GM12891 (cell line): ENCODE data around the gene ZNF605.
"Not testable (repeated sequence)": the region's sequence is repeated elsewhere in the genome, so short reads cannot be mapped to it uniquely, and the experiment has no call there.

Experiments
- DNase-seq: peaks from one replicate; pipeline ENCODE4 v3.0.0; 2011; ENCODE audit warnings: low spot score; ENCODE audit not compliant: insufficient read length
- FAIRE-seq: peaks from 2 replicates; lab custom pipeline; 2011; peaks lifted over from hg19 to GRCh38; lab: Jason Lieb, UNC
- PAX5 ChIP-seq: IDR thresholded peaks from 2 replicates; pipeline ENCODE4 v1.6.1; 2011; ENCODE audit warnings: low read length, moderate library complexity, mild to moderate bottlenecking; ENCODE audit not compliant: insufficient read depth, severe bottlenecking
- POLR2A ChIP-seq: IDR thresholded peaks from 2 replicates; pipeline ENCODE4 v1.6.1; 2011; ENCODE audit warnings: low read depth, low read length, control low read depth
- POLR2AphosphoS5 ChIP-seq: IDR thresholded peaks from 2 replicates; pipeline ENCODE4 v1.6.1; 2011; ENCODE audit warnings: low read depth, low read length, control low read depth
- POU2F2 ChIP-seq: IDR thresholded peaks from 2 replicates; pipeline ENCODE4 v1.6.1; 2011; ENCODE audit warnings: low read depth, mild to moderate bottlenecking, control low read depth, low read length, moderate library complexity
- SPI1 ChIP-seq: IDR thresholded peaks from 2 replicates; pipeline ENCODE4 v1.6.1; 2011; ENCODE audit warnings: low read depth, low read length, control low read depth
- TAF1 ChIP-seq: IDR thresholded peaks from 2 replicates; pipeline ENCODE4 v1.6.1; 2011; ENCODE audit warnings: low read depth, low read length, control low read depth

ZNF605 gene

GRCh38 chr12:132926415-132926833 lies 29.7 kb downstream of the ZNF605 start:
- TF ChIP-seq TAF1: no peak
- TF ChIP-seq POLR2A: no peak
- TF ChIP-seq POLR2AphosphoS5: no peak
- TF ChIP-seq PAX5: no peak
- TF ChIP-seq POU2F2: no peak
- no peak for TF ChIP-seq SPI1
- FAIRE-seq (no peak), DNase-seq (no peak)

DNA sequence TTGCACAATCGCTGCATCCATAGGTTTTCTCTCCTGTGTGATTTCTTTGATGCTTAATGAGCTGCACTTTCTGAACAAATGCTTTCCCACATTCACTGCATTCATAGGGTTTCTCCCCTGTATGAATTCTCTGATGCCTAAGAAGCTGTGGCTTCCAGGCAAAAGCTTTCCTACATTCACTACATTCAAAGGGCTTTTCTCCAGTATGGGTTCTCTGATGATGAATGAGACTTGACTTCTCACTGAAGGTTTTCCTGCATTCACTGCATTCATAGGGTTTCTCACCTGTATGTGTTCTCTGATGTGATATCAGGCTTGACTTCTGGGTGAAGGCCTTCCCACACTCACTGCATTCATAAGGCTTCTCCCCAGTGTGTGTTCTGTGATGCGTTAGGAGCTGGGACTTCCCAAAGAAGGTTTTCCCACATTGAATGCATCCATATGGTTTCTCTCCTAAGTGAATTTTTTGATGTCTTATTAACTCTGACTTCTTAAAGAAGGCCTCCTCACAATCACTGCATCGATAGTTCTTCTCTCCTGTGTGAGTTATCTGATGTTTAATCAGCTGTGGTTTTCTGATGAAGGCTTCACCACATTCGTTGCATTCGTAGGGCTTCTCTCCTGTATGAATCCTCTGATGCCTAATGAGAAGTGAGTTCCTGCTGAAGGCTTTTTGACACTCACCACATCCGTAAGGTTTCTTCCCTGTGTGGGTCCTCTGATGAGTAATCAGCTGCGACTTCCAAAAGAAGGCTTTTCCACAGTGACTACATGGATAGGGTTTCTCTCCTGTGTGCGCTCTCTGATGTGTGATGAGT lies 30.3 kb downstream of the ZNF605 start:
- FAIRE-seq: no peak
- TF ChIP-seq POLR2A (no peak), PAX5 (no peak), TAF1 (no peak), SPI1 (no peak), POU2F2 (no peak), POLR2AphosphoS5 (no peak)
- no peak for DNase-seq

- TF ChIP-seq TAF1 (no peak), POU2F2 (no peak)
- FAIRE-seq (no peak), DNase-seq (no peak)
Observed at GRCh38 chr12:132924356-132924755, 31.8 kb downstream of the ZNF605 start.

GRCh38 chr12:132923356-132923909 lies 32.7 kb downstream of the ZNF605 start:
- TF ChIP-seq TAF1 (no peak), POLR2A (no peak), POU2F2 (no peak), PAX5 (no peak), POLR2AphosphoS5 (no peak), SPI1 (no peak)
- no peak for FAIRE-seq
- no peak for DNase-seq

GRCh38 chr12:132922676-132923075 lies 33.4 kb downstream of the ZNF605 start:
- no peak for TF ChIP-seq SPI1

GRCh38 chr12:132921685-132922084 lies 34.4 kb downstream of the ZNF605 start:
- no peak for FAIRE-seq
- TF ChIP-seq SPI1: no peak
- no peak for TF ChIP-seq POU2F2
- TF ChIP-seq PAX5: no peak
- TF ChIP-seq POLR2AphosphoS5: no peak
- no peak for TF ChIP-seq POLR2A
- no peak for TF ChIP-seq TAF1
- DNase-seq: no peak

More at GRCh38 chr12:132922676-132923075, 33.4 kb downstream of the ZNF605 start:
- FAIRE-seq: no peak
- no peak for DNase-seq

GRCh38 chr12:132918680-132919079 lies 37.4 kb downstream of the ZNF605 start:
- FAIRE-seq: no peak
- no peak for TF ChIP-seq POLR2AphosphoS5
- no peak for TF ChIP-seq SPI1
- no peak for TF ChIP-seq POU2F2
- TF ChIP-seq TAF1: no peak
- no peak for TF ChIP-seq POLR2A
- TF ChIP-seq PAX5: no peak

DNA sequence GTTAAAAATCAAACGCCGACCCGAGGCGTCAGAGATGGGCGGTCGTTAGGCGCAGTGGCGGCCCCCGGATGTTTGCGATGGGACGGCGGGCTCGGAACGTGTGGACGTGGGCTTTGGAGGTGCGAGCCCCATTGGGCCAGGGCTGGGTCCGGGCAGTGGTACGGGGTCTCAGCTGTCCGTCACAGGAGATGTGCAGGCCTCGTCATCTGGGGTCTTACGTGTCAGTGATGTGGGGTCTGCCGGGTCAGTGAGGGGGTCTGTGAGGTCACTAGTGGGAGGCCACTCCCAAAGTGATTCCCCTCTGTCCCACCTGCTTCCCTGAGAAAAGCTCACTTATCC lies 47.1 kb downstream of the ZNF605 start:
- DNase-seq (no peak), FAIRE-seq (peak; percentile 13)
- no peak for TF ChIP-seq POLR2AphosphoS5
- no peak for TF ChIP-seq POU2F2
- no peak for TF ChIP-seq SPI1
- TF ChIP-seq POLR2A: no peak
- no peak for TF ChIP-seq TAF1
- TF ChIP-seq PAX5: no peak

More at GRCh38 chr12:132918680-132919079, 37.4 kb downstream of the ZNF605 start:
- no peak for DNase-seq

DNA sequence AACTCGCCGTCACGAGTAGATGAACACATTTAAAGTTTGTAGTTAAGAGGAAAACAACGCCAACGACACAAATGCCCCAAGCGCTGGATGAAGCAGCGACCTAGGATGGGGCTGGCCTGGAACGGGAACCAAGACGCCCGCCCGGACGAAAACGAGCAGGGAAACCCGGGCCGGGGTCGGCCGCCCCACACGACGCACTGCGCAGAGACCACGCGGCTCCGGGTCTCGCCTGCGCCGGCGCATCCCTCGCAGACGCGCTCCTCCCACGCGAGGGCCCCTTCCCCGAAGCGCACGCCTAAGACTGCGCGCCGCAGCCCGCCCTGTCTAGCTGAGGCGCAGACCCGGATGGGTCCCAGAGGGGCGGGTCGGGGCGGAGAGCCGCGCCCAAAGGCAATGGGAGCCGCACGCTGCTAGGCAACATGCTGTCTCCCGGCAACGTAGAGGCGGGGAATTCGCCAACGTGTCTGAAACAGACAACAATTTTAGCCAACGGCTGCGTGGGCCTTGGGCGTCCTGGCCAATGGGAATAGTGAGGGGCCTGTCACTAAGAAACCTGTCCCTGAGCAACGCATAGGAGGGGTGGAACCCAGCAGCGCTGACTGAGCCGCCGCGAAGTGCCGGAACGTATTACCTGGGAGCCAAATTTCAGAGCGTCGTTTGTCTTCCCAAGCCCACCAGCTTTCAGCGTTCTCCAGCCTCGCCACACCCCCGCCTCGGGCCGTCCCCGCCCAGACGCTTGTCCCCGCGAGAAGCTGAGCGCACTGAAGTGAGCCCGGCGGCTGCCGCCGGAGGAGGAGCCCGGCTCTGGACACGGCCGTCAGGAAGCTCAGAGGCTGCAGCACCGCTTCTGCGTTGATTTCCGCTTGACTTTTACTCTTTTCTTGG lies 47.7 kb downstream of the ZNF605 start:
- FAIRE-seq (peak; percentile 99), DNase-seq (peak; percentile 83)
- TF ChIP-seq TAF1 (no peak), POLR2AphosphoS5 (0 out of 2 replicates have a peak, but pooled peaks have one; percentile 27)

DNA sequence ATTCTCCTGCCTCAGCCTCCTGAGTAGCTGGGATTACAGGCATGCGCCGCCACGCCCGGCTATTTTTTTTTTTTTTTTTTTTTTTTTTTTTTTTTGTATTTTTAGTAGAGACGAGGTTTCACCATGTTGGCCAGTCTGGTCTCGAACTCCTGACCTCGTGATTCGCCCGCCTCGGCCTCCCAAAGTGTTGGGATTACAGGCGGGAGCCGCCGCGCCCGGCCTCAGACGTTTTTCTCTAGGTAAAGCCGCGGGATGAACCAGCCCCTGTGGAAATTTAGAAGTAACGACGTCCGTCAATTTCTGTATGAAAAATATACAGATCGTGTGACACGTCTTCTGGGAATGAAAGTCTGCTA lies 48.3 kb downstream of the ZNF605 start:
- not testable (repeated sequence) for FAIRE-seq
- peak; percentile 11 for DNase-seq
